Adrenal gland (tissue), 5 donors: ENCODE results near the gene GNAT2.

Source experiments
- CTCF ChIP-seq, 6 experiments: fragments of 450-650 bp in 4 of 6; fragments of 200-600 bp in 2 of 6; sonication (generic) in 1 of 6; IDR thresholded peaks; 1 replicate in 5 of 6; 2 replicates in 1 of 6; pipeline versions ENCODE4 v1.5.1 to v1.8.0; 2016 to 2021; ENCODE audit warnings: antibody characterized with exemption in 6 of 6, mild to moderate bottlenecking in 2 of 6, moderate library complexity in 1 of 6
- POLR2A ChIP-seq, 2 donors: fragments of 450-650 bp; IDR thresholded peaks; one replicate each; pipeline ENCODE4 v1.6.1; 2017; ENCODE audit warnings: antibody characterized with exemption in 2 of 2, mild to moderate bottlenecking in 2 of 2, moderate library complexity in 1 of 2
- donor health status: DM: no; HTN: no; CAD: no.

GRCh38 chr1:109636201-109636952 lies 17.0 kb upstream of the GNAT2 start:
- TF ChIP-seq CTCF (IDR thresholded peaks at IDR 0.05) = no peak
- no peak for TF ChIP-seq POLR2A (IDR thresholded peaks at IDR 0.05)
